GM03348 (cell line): Measurements from ENCODE around the gene PHYKPL.

Experiments used
- DNase-seq: peaks from one replicate; pipeline ENCODE4 v3.0.0; 2012; ENCODE audit warnings: low spot score

Gene PHYKPL

GRCh38 chr5:178223196-178223773 lies 9.3 kb downstream of the PHYKPL start:
- DNase-seq, result no peak

GRCh38 chr5:178222292-178222691 lies 10.3 kb downstream of the PHYKPL start:
- no peak for DNase-seq

- no peak for DNase-seq
These were observed 10.7 kb downstream of the PHYKPL start for GRCh38 chr5:178221853-178222252.

- DNase-seq, result no peak
These were observed 11.3 kb downstream of the PHYKPL start for GRCh38 chr5:178221282-178221681.

- no peak for DNase-seq
These were observed 13.8 kb downstream of the PHYKPL start for GRCh38 chr5:178218827-178219226.

- no peak for DNase-seq
These were observed 14.3 kb downstream of the PHYKPL start for GRCh38 chr5:178218237-178218776.

GRCh38 chr5:178216779-178217178 lies 15.8 kb downstream of the PHYKPL start:
- no peak for DNase-seq

- DNase-seq, result no peak
These were observed 16.5 kb downstream of the PHYKPL start for GRCh38 chr5:178216088-178216534.

GRCh38 chr5:178215280-178216002 lies 17.2 kb downstream of the PHYKPL start:
- no peak for DNase-seq

- DNase-seq, result no peak
These were observed 18.3 kb downstream of the PHYKPL start for GRCh38 chr5:178214160-178214803.

- no peak for DNase-seq
These were observed 18.9 kb downstream of the PHYKPL start for GRCh38 chr5:178213748-178214151.

- DNase-seq, result no peak
These were observed 19.6 kb downstream of the PHYKPL start for GRCh38 chr5:178213003-178213461.

- DNase-seq, result no peak
These were observed 20.2 kb downstream of the PHYKPL start for GRCh38 chr5:178212241-178213002.

- DNase-seq, result no peak
These were observed 21.2 kb downstream of the PHYKPL start for GRCh38 chr5:178211095-178212048.

GRCh38 chr5:178210686-178211085 lies 21.9 kb downstream of the PHYKPL start:
- no peak for DNase-seq

GRCh38 chr5:178210073-178210535 lies 22.5 kb downstream of the PHYKPL start:
- DNase-seq, result no peak

GRCh38 chr5:178209334-178210072 lies 23.1 kb downstream of the PHYKPL start:
- no peak for DNase-seq

GRCh38 chr5:178208540-178209227 lies 23.9 kb downstream of the PHYKPL start:
- peak; percentile 38 for DNase-seq

- no peak for DNase-seq
These were observed 24.7 kb downstream of the PHYKPL start for GRCh38 chr5:178207917-178208280.
